Peyer's patch (tissue), 4 donors: ENCODE measurements around the gene PCDHGC4.

Experiments
- CTCF ChIP-seq, 6 experiments: fragments of 450-650 bp in 4 of 6; fragments of 200-600 bp in 2 of 6; sonication (generic) in 1 of 6; IDR thresholded peaks; one replicate each; pipeline ENCODE4 v1.5.1; 2017 to 2019; ENCODE audit warnings: antibody characterized with exemption in 6 of 6, mild to moderate bottlenecking in 3 of 6, moderate library complexity in 1 of 6
- POLR2A ChIP-seq, 2 donors: fragments of 450-650 bp; IDR thresholded peaks; one replicate each; pipeline ENCODE4 v1.5.1; 2017; ENCODE audit warnings: antibody characterized with exemption in 2 of 2, mild to moderate bottlenecking in 2 of 2, moderate library complexity in 2 of 2

GRCh38 chr5:141527426-141527825 is 42.6 kb downstream of the PCDHGC4 start:
- TF ChIP-seq CTCF (IDR thresholded peaks at IDR 0.05) (no peak), POLR2A (IDR thresholded peaks at IDR 0.05) (no peak)
